GM18498 (cell line): ENCODE data around the gene MYG1.
A peak's percentile ranks its signal among the peaks of the same experiment; 100 is the strongest.
"Not testable (repeated sequence)": the region's sequence is repeated elsewhere in the genome, so short reads cannot be mapped to it uniquely, and the experiment has no call there.

Experiments
- ATAC-seq: cut with Tn5 transposase; IDR thresholded peaks from one replicate; pipeline ENCODE4 v1.9.1; 2021; ENCODE audit warnings: mild to moderate bottlenecking, moderate library complexity; ENCODE audit not compliant: unreplicated experiment

MYG1 gene

GRCh38 chr12:53325511-53326061 is 26.1 kb downstream of the MYG1 start:
- no peak for ATAC-seq

GRCh38 chr12:53326460-53327185 is 27.1 kb downstream of the MYG1 start:
- no peak for ATAC-seq

GRCh38 chr12:53327435-53328042 is 28.0 kb downstream of the MYG1 start:
- no peak for ATAC-seq

- no peak for ATAC-seq
Observed at GRCh38 chr12:53328043-53328435, 28.5 kb downstream of the MYG1 start.

- no peak for ATAC-seq
Observed at GRCh38 chr12:53330671-53331070, 31.2 kb downstream of the MYG1 start.

- not testable (repeated sequence) for ATAC-seq
Observed at GRCh38 chr12:53332339-53332738, 32.8 kb downstream of the MYG1 start.

GRCh38 chr12:53332744-53333143 is 33.2 kb downstream of the MYG1 start:
- no peak for ATAC-seq

GRCh38 chr12:53333289-53333688 is 33.8 kb downstream of the MYG1 start:
- ATAC-seq, result no peak

- no peak for ATAC-seq
Observed at GRCh38 chr12:53333845-53334244, 34.4 kb downstream of the MYG1 start.

- no peak for ATAC-seq
Observed at GRCh38 chr12:53334822-53335221, 35.3 kb downstream of the MYG1 start.

- ATAC-seq, result no peak
Observed at GRCh38 chr12:53336181-53336681, 36.7 kb downstream of the MYG1 start, which contains the start of gene SP7. Gene SP7 (minus strand): TSS chr12:53336354. CDS start chr12:53335646, 708 bp downstream.

- no peak for ATAC-seq
Observed at GRCh38 chr12:53338017-53338416, 38.5 kb downstream of the MYG1 start.

GRCh38 chr12:53338916-53339315 is 39.4 kb downstream of the MYG1 start:
- ATAC-seq, result no peak

GRCh38 chr12:53340398-53340797 is 40.9 kb downstream of the MYG1 start:
- ATAC-seq, result no peak

GRCh38 chr12:53343449-53343848 is 44.0 kb downstream of the MYG1 start:
- no peak for ATAC-seq

- ATAC-seq, result no peak
Observed at GRCh38 chr12:53343969-53344368, 44.5 kb downstream of the MYG1 start.

- ATAC-seq, result no peak
Observed at GRCh38 chr12:53344487-53344823, 45.0 kb downstream of the MYG1 start.

GRCh38 chr12:53344824-53345485 is 45.5 kb downstream of the MYG1 start:
- peak; percentile 65 for ATAC-seq

GRCh38 chr12:53345486-53346188 is 46.1 kb downstream of the MYG1 start:
- no peak for ATAC-seq

GRCh38 chr12:53346491-53346890 is 47.0 kb downstream of the MYG1 start:
- no peak for ATAC-seq

GRCh38 chr12:53347905-53348304 is 48.4 kb downstream of the MYG1 start:
- no peak for ATAC-seq
